HG03558 (cell line): Measurements from ENCODE around the gene LRP1B.
"Not testable (repeated sequence)": the region's sequence is repeated elsewhere in the genome, so short reads cannot be mapped to it uniquely, and the experiment has no call there.

Experiments used
- ATAC-seq: cut with Tn5 transposase; IDR thresholded peaks from one replicate; pipeline ENCODE4 v1.9.1; 2021; ENCODE audit warnings: moderate number of reproducible peaks; ENCODE audit not compliant: unreplicated experiment; ENCODE audit errors: extremely low read depth

LRP1B gene

DNA sequence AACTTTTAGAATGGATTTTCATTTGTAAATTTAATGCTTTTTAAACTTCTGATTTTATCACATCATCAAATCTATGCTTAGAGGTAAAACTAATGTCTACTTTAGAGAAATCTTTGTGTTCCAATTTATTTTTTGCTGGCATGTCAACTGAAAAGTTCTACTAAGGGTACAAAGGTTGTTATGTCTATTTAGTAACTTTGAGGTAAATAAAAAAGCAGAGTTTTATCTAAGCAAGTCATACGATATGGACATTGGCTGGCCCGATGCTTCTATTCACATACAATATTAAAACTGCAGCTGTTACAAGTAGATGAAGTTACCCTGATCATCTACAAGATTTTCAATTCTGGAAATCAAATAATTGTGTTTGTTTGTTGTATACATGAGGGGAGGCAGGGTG, 1575.1 kb downstream of the LRP1B start:
- no peak for ATAC-seq

- ATAC-seq = no peak
Measured at GRCh38 chr2:140552634-140553033, 1578.2 kb downstream of the LRP1B start.

GRCh38 chr2:140551287-140551686, 1579.5 kb downstream of the LRP1B start:
- no peak for ATAC-seq

- ATAC-seq = no peak
Measured at GRCh38 chr2:140550821-140551220, 1580.0 kb downstream of the LRP1B start.

DNA sequence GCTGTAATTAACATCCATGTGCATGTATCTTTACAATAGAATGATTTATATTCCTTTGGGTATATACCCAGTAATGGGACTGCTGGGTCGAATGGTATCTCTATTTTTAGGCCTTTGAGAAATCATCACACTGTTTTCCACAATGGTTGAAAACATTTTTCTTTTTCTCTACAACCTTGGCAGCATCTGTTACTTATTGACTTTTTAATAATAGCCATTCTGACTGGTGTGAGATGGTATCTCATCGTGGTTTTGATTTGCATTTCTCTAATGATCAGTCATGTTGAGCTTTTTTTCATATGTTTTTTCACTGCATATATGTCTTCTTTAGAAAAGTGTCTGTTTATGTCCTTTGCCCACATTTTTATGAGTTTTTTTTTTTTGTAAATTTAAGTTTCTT, 1586.0 kb downstream of the LRP1B start:
- ATAC-seq = not testable (repeated sequence)

- ATAC-seq = no peak
Measured at GRCh38 chr2:140542627-140543026, 1588.2 kb downstream of the LRP1B start.

DNA sequence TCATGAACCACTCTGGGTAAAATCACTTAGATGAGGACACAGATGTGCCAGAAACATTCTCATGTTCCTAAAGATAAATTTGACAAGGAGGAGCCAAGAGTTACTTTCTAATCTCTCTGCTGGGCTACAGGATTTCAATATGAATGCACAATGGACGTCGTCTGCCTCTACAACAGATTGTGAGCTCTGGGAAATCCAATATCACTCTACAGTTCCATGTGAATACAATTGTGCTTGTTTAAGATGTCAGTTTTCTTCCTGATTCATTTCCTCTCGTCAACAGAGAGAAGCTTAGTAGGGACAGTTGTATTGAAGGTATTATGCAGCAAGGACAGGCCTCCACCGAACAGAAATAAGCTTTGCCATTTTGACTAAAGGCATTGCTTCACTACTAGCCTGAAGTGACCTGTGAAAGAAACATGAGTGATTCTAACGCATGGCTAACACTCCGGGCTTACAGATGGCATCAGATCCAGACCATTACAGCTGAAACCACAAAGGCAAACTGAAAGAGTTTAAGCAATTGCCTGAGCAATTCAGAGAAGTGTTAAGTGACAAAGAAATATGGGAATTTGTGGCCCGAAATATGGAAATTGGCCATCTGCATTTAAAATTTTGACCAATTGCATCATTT, 1591.5 kb downstream of the LRP1B start:
- no peak for ATAC-seq

DNA sequence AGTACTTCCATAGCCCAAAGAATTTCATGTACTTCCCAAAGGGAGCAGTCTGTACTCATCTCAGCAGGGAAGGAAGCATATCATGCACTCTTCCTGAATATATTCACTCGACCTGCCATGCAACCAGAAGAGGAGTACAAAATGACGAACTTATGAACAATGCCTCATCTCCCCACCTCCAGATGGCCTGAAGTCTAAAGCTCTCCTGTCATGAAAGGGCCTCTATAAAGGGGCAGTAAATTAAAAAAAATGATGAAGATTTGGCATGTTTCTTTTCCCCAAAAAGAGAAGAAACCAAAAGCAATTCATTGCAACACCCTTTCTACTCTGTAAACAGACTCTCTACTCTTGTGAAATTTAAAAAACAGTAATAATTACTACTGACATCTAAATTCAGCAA, 1601.1 kb downstream of the LRP1B start:
- no peak for ATAC-seq

DNA sequence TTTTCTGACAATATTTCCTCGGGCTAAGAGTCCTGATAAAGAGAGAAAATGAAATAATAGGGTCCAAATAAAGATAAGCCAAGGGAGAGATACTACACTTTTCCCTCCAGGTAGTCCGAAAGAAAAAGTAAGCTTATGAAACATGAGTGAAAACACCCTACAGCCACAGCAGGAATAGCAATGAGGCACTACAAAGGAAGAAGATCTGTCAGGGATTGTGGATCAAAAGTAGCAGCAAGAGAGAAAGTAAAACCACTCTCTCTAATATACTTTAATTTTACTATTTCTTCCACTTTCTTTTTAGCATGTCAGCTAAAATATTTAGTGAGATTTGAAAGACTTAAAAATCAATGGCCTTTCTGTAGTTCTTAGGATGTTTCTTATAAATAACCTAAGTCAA, 1601.8 kb downstream of the LRP1B start:
- ATAC-seq = no peak

- no peak for ATAC-seq
Measured at GRCh38 chr2:140526575-140526974, 1604.2 kb downstream of the LRP1B start.

GRCh38 chr2:140512106-140512505, 1618.7 kb downstream of the LRP1B start:
- no peak for ATAC-seq

DNA sequence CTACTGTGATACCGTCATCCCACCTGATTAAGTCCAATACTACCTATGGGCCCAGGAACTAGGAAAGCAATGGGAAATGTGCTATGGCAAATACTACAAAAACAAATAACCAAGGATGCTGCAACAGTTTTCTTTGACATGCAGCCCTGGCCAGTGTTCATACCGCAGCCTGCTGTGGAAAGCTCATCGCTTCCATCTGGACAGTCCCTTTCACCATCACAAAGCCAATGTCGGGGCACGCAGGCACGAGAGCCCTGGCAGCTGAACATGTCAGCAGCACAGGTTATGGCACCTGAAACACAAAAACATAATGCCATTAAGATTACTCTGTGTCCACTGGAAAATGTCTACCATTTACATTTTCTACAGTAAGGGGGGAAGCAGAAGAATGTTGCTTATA, 1621.1 kb downstream of the LRP1B start:
- ATAC-seq = no peak

DNA sequence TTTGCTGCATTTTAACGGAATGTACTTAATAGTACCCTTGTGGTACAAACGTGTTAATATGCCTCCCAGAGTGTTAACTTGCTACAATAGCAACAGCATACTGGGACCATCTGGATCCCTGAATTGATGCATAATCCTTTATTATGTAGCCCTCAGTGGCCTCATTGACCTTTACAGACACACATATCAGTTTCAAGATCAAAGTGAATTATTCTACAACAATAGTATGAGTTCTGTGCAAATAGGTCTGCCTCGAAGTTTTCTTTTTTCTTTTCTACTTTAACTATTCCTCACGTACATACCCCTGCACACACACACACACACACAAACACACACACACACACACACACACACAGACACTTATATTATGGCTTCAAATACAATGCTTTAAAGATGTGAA, 1622.1 kb downstream of the LRP1B start:
- no peak for ATAC-seq

DNA sequence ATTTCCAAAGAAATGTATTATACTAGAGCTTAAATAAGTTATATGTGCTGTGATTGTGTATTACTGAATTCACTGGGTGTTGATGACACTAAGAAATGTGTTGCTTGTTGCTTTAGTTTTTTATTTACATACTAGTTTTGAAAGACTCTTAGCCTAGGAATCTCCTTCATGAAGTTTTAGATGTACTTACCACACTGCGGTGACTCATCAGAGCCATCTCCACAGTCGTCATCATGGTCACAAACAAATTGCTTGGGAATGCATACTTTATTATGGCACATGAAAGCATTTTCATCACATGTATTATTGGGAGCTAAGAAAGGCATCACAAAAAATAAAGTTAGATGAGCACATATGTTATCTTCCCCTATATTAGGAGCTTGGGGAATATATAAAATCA, 1624.2 kb downstream of the LRP1B start:
- ATAC-seq = no peak

GRCh38 chr2:140504601-140505000, 1626.2 kb downstream of the LRP1B start:
- ATAC-seq = no peak

- no peak for ATAC-seq
Measured at GRCh38 chr2:140502951-140503630, 1627.7 kb downstream of the LRP1B start.

DNA sequence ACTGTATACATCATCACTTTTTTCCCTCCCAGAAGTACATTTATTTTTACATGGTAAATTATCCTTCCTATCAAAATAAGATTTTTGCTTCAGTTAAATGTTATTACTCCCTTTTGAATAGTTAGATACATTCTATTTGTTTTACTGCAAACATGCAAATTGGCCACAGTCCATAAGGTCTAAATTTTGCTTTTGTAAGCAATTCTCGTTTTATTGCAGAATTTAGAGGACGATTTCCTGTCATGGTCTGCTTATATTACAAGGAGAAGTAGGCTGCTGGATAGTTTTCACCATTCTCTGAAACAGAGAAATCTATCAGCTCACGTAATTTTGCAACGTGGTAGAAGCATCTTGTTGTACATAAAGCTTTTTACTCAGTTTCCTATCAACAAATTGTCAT, 1632.5 kb downstream of the LRP1B start:
- ATAC-seq = no peak

DNA sequence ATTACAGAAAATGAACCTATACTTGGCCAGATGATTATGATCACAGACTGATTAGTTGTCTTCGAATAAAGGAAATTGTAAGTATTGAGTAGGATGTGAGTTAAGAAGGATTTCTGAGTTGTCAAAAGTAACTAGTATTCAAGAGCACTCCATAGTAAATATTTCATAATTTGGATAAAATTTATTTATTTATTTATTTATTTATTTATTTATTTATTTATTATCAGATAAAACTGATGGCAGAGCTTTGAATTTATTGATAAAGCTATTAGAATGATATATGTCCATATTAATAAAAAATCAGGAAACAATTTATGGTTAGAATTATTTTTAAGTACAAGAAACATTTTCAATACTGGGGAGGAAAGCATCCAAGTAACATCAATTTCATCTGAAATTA, 1634.1 kb downstream of the LRP1B start:
- ATAC-seq = no peak

- no peak for ATAC-seq
Measured at GRCh38 chr2:140491876-140492275, 1638.9 kb downstream of the LRP1B start.

GRCh38 chr2:140489193-140489592, 1641.6 kb downstream of the LRP1B start:
- no peak for ATAC-seq

- no peak for ATAC-seq
Measured at GRCh38 chr2:140481136-140481535, 1649.7 kb downstream of the LRP1B start.

DNA sequence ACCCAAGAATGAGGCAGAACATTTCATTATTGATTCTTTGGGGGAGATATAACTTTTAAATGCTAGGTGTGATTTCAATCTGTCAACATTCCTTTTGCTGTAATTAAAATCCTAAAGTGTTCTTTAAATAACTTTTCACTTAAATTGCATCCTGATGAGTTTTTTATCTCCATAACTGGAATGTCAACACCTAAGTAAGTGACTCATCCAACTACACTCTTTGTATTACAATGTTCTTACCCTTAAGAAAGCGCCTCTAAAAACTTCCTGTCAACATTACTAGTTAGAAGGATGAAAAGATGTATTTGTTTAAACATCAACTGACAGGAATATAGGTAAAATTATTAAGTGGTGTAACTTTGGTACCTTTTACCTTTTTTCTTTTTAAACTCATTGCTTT, 1657.0 kb downstream of the LRP1B start:
- ATAC-seq = no peak
